H9 (cell line): ENCODE data around the gene GLB1L2. TPM values are rescaled to one million over a fixed set of nuclear protein-coding genes. Genes with fewer than 3 reads are reported as not detected.

Experiments used
- DNase-seq: peaks from one replicate; pipeline ENCODE4 v3.0.0-alpha.2; 2017
- H2AFZ ChIP-seq: one replicate; pipeline ENCODE4 v1.6.1; 2013; ENCODE audit warnings: mild to moderate bottlenecking, low read length, control low read depth, moderate library complexity
- H2AK5ac ChIP-seq: 2 replicates; pipeline ENCODE4 v1.6.1; 2013; ENCODE audit warnings: low read length, control low read depth, mixed read lengths; ENCODE audit not compliant: insufficient read length
- H2BK120ac ChIP-seq: one replicate; pipeline ENCODE4 v1.6.1; 2013; ENCODE audit warnings: low read depth, mild to moderate bottlenecking, low read length, control low read depth, inconsistent platforms; ENCODE audit not compliant: poor library complexity, severe bottlenecking
- H2BK12ac ChIP-seq: 2 replicates; pipeline ENCODE4 v1.6.1; 2013; ENCODE audit warnings: low read length, control low read depth, mixed read lengths, low read depth; ENCODE audit not compliant: insufficient read length
- H2BK15ac ChIP-seq: 2 replicates; pipeline ENCODE4 v1.6.1; 2013; ENCODE audit warnings: low read depth, low read length, control low read depth
- H2BK20ac ChIP-seq: one replicate; pipeline ENCODE4 v1.6.1; 2013; ENCODE audit warnings: low read depth, mild to moderate bottlenecking, low read length, control low read depth, inconsistent platforms; ENCODE audit not compliant: poor library complexity, severe bottlenecking
- H2BK5ac ChIP-seq: 2 replicates; pipeline ENCODE4 v1.6.1; 2013; ENCODE audit warnings: low read length, control low read depth, mixed read lengths; ENCODE audit not compliant: insufficient read length
- H3K14ac ChIP-seq: 2 replicates; pipeline ENCODE4 v1.6.1; 2013; ENCODE audit warnings: low read length, control low read depth; ENCODE audit not compliant: insufficient read depth
- H3K18ac ChIP-seq: 2 replicates; pipeline ENCODE4 v1.6.1; 2013; ENCODE audit warnings: low read depth, mild to moderate bottlenecking, mixed read lengths, low read length, control low read depth; ENCODE audit not compliant: insufficient read length
- H3K23ac ChIP-seq: 2 replicates; pipeline ENCODE4 v1.6.1; 2013; ENCODE audit warnings: low read length, control low read depth, mixed read lengths, low read depth; ENCODE audit not compliant: insufficient read length
- H3K23me2 ChIP-seq: 2 replicates; pipeline ENCODE4 v1.6.1; 2013; ENCODE audit warnings: low read depth, mild to moderate bottlenecking, mixed read lengths, low read length, control low read depth; ENCODE audit not compliant: insufficient read length, poor library complexity, severe bottlenecking
- H3K27ac ChIP-seq: 2 replicates; pipeline ENCODE4 v1.5.1; 2013; ENCODE audit warnings: low read length, control low read depth, mixed read lengths, low read depth; ENCODE audit not compliant: insufficient read length
- H3K27me3 ChIP-seq: 2 replicates; pipeline ENCODE4 v1.6.1; 2013; ENCODE audit warnings: low read length, control low read depth, inconsistent platforms; ENCODE audit not compliant: insufficient read depth
- H3K4ac ChIP-seq: 2 replicates; pipeline ENCODE4 v1.6.1; 2013; ENCODE audit warnings: low read depth, mild to moderate bottlenecking, control low read depth, inconsistent platforms, low read length, moderate library complexity
- H3K4me1 ChIP-seq: 2 replicates; pipeline ENCODE4 v1.6.1; 2013; ENCODE audit warnings: low read length, control low read depth, inconsistent platforms; ENCODE audit not compliant: insufficient read depth
- H3K4me2 ChIP-seq: 2 replicates; pipeline ENCODE4 v1.6.1; 2013; ENCODE audit warnings: low read length, control low read depth, mixed read lengths; ENCODE audit not compliant: insufficient read length, insufficient read depth
- H3K56ac ChIP-seq: 2 replicates; pipeline ENCODE4 v1.6.1; 2013; ENCODE audit warnings: low read depth, mild to moderate bottlenecking, mixed read lengths, low read length, control low read depth; ENCODE audit not compliant: insufficient read length
- H3K79me1 ChIP-seq: 2 replicates; pipeline ENCODE4 v1.6.1; 2013; ENCODE audit warnings: low read depth, mild to moderate bottlenecking, moderate library complexity, low read length, control low read depth, inconsistent platforms; ENCODE audit not compliant: insufficient read depth, poor library complexity, severe bottlenecking
- H3K79me2 ChIP-seq: 2 replicates; pipeline ENCODE4 v1.6.1; 2013; ENCODE audit warnings: low read length, control low read depth, inconsistent platforms; ENCODE audit not compliant: insufficient read depth
- H3K9ac ChIP-seq: 2 replicates; pipeline ENCODE4 v1.6.1; 2013; ENCODE audit warnings: low read length, control low read depth, mixed read lengths; ENCODE audit not compliant: insufficient read length; ENCODE audit errors: extremely low read depth
- H3K9me3 ChIP-seq: one replicate; pipeline ENCODE4 v1.6.1; 2013; ENCODE audit warnings: low read depth, low read length, inconsistent platforms; ENCODE audit not compliant: control insufficient read depth
- H3T11ph ChIP-seq: one replicate; pipeline ENCODE4 v1.6.1; 2013; ENCODE audit warnings: mild to moderate bottlenecking, low read length, control low read depth, inconsistent platforms
- H4K20me1 ChIP-seq: one replicate; pipeline ENCODE4 v1.6.1; 2013; ENCODE audit not compliant: control insufficient read depth, insufficient read length, insufficient read depth
- H4K5ac ChIP-seq: 2 replicates; pipeline ENCODE4 v1.6.1; 2013; ENCODE audit warnings: low read depth, mild to moderate bottlenecking, mixed read lengths, low read length, control low read depth; ENCODE audit not compliant: insufficient read length
- H4K8ac ChIP-seq: replicated peaks from 2 replicates; pipeline ENCODE4 v1.6.1; 2013; ENCODE audit warnings: low read length, control low read depth, mixed read lengths, low read depth; ENCODE audit not compliant: insufficient read length
- H4K91ac ChIP-seq: 2 replicates; pipeline ENCODE4 v1.6.1; 2013; ENCODE audit warnings: low read depth, mild to moderate bottlenecking, moderate library complexity, mixed read lengths, low read length, control low read depth; ENCODE audit not compliant: insufficient read length
- H3K27ac Mint-ChIP-seq, 3 experiments: 2 replicates in 2 of 3; 3 replicates in 1 of 3; pipeline ENCODE4 v1.8.0; 2020 to 2021; ENCODE audit warnings: mixed read lengths in 3 of 3, mild to moderate bottlenecking in 1 of 3, moderate library complexity in 1 of 3
- H3K27me3 Mint-ChIP-seq: 2 replicates; pipeline ENCODE4 v1.8.0; 2021; ENCODE audit warnings: low read depth, mild to moderate bottlenecking, moderate library complexity, mixed read lengths
- H3K36me3 Mint-ChIP-seq, 3 experiments: 2 replicates in 2 of 3; 3 replicates in 1 of 3; pipeline ENCODE4 v1.8.0; 2020 to 2021; ENCODE audit warnings: low read depth in 3 of 3, mixed read lengths in 3 of 3; ENCODE audit not compliant: insufficient read depth in 1 of 3
- H3K4me1 Mint-ChIP-seq, 2 experiments: 2 replicates each; pipeline ENCODE4 v1.8.0; 2020; ENCODE audit warnings: mixed read lengths in 2 of 2
- H3K4me3 Mint-ChIP-seq, 2 experiments: 2 replicates in 1 of 2; 3 replicates in 1 of 2; pipeline ENCODE4 v1.8.0; 2020 to 2021; ENCODE audit warnings: mild to moderate bottlenecking in 2 of 2, mixed read lengths in 2 of 2, moderate library complexity in 1 of 2
- H3K9me3 Mint-ChIP-seq, 2 experiments: 2 replicates in 1 of 2; 3 replicates in 1 of 2; pipeline ENCODE4 v1.8.0; 2020; ENCODE audit warnings: mild to moderate bottlenecking in 2 of 2, mixed read lengths in 2 of 2, moderate library complexity in 1 of 2
- WGBS: extraction: QIAGEN DNeasy Blood & Tissue Kit; methylation state at CpG from one replicate; pipeline ENCODE4 v1.1.7; 2013; ENCODE audit warnings: missing lambda C conversion rate, low lambda C conversion rate, mixed read lengths; ENCODE audit not compliant: insufficient read length; ENCODE audit errors: extremely low coverage; 5-methylcytosine and 5-hydroxymethylcytosine counted together
- total RNA-seq: library from RNA; stranded (reverse); gene quantifications from 2 replicates; pipeline ENCODE4 v1.2.1, GENCODE V29; 2021
- TF ChIP-seq, protein P1 (sequence below): fragments of 200-600 bp; sonication (generic); conservative IDR thresholded peaks from 3 replicates; pipeline ENCODE4 v1.8.0; 2021; ENCODE audit warnings: antibody characterized with exemption, mild to moderate bottlenecking

Gene GLB1L2
- total RNA-seq, 1 experiment from 2014 or later = 2.4 TPM

GRCh38 chr11:134332782-134333181 lies 994 bp downstream of the GLB1L2 start:
- Histone ChIP-seq H3K79me1 (no peaks in the 10 kb centered on the region), H3K9ac (no peak overlapping the region), H4K5ac (no peak overlapping the region), H2BK5ac (no peak overlapping the region), H3K4me2 (peak overlapping the region; percentile 66), H4K8ac (no peak overlapping the region), H3K56ac (no peak overlapping the region), H3K79me2 (no peaks in the 10 kb centered on the region), H2AK5ac (no peak overlapping the region), H3K4me1 (0 out of 2 replicates have a peak, but pooled peaks cover 3% of the 10 kb centered on the region), H3K27me3 (no peaks in the 10 kb centered on the region; the same call in 1 of the 2 replicates), H4K91ac (no peak overlapping the region), H2BK15ac (no peak overlapping the region), H3K9me3 (no peaks in the 10 kb centered on the region), H3K4ac (no peak overlapping the region), H3K14ac (no peak overlapping the region), H3K27ac (no peak overlapping the region), H2BK12ac (no peak overlapping the region), H2BK120ac (no peak overlapping the region), H2BK20ac (no peak overlapping the region), H2AFZ (no peak overlapping the region), H3K23ac (no peak overlapping the region), H3K23me2 (peaks cover 3% of the 10 kb centered on the region), H4K20me1 (no peaks in the 10 kb centered on the region), H3T11ph (no peak overlapping the region), H3K18ac (no peak overlapping the region)
- TF ChIP-seq, protein P1, sequence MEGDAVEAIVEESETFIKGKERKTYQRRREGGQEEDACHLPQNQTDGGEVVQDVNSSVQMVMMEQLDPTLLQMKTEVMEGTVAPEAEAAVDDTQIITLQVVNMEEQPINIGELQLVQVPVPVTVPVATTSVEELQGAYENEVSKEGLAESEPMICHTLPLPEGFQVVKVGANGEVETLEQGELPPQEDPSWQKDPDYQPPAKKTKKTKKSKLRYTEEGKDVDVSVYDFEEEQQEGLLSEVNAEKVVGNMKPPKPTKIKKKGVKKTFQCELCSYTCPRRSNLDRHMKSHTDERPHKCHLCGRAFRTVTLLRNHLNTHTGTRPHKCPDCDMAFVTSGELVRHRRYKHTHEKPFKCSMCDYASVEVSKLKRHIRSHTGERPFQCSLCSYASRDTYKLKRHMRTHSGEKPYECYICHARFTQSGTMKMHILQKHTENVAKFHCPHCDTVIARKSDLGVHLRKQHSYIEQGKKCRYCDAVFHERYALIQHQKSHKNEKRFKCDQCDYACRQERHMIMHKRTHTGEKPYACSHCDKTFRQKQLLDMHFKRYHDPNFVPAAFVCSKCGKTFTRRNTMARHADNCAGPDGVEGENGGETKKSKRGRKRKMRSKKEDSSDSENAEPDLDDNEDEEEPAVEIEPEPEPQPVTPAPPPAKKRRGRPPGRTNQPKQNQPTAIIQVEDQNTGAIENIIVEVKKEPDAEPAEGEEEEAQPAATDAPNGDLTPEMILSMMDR = no peak
- no peaks in the 10 kb centered on the region for H3K9me3 Mint-ChIP-seq
- no peak for DNase-seq
- peaks cover 61% of the 10 kb centered on the region for H3K27me3 Mint-ChIP-seq
- peaks cover 24% of the 10 kb centered on the region in 2 experiments for H3K4me1 Mint-ChIP-seq
- WGBS = no CpG with 5 or more reads among the region's 7 CpGs
- H3K4me3 Mint-ChIP-seq = peak overlapping the region; percentile 61 to 77
- H3K36me3 Mint-ChIP-seq = no peaks in the 10 kb centered on the region
- H3K27ac Mint-ChIP-seq = no peak overlapping the region
